ENCODE results near the gene WWOX. TPM values are rescaled to one million over a fixed set of nuclear protein-coding genes. Genes with fewer than 3 reads are reported as not detected.

The WWOX gene
- total and polyA plus RNA-seq, 4 experiments from 2014 or later: 10.4 to 23.1 (median 17.5) TPM

GRCh38 chr16:78407191-78407590 is 307.7 kb downstream of the WWOX start:
- Mint-ChIP-seq H3K27me3 (no peaks in the 10 kb centered on the region), H3K9me3 (peaks cover 0 to 25% (median 19%) of the 10 kb centered on the region in 8 donors), H3K27ac (no peak overlapping the region), H3K36me3 (peaks cover 6 to 27% of the 10 kb centered on the region in 2 donors), H3K4me3 (no peak overlapping the region), H3K4me1 (no peaks in the 10 kb centered on the region)
- intact Hi-C loops (cut with micrococcal nuclease): no loop called here
- Histone ChIP-seq H3K36me3 (ENCODE audit: insufficient read depth, low read length) (no peaks in the 10 kb centered on the region), H3K4me3 (ENCODE audit: low read length in 2 of 2) (no peak overlapping the region), H3K9me3 (ENCODE audit: control insufficient read depth in 1 of 2, low read length in 2 of 2) (no peaks in the 10 kb centered on the region), H3K27ac (ENCODE audit: low read depth, low read length) (no peak overlapping the region), H3K27me3 (ENCODE audit: insufficient read depth, low read length) (no peaks in the 10 kb centered on the region), H3K4me1 (ENCODE audit: insufficient read depth, low read length) (no peaks in the 10 kb centered on the region)
- DNase-seq: no peak
- POLR2A ChIA-PET (ENCODE audit: partially characterized antibody): no interaction called here
- CTCF ChIA-PET (ENCODE audit: partially characterized antibody): interaction anchor here (2.6 kb wide), 1 partner anchor 29 kb away, joined by 6 read pairs; no protein-coding TSS in a partner anchor

GRCh38 chr16:78413651-78414050 is 314.2 kb downstream of the WWOX start:
- POLR2A ChIA-PET (ENCODE audit: partially characterized antibody): no interaction called here
- H3K27me3 ChIP-seq (ENCODE audit: insufficient read depth, low read length): no peaks in the 10 kb centered on the region
- Mint-ChIP-seq H3K4me3 (no peak overlapping the region), H3K27ac (no peak overlapping the region), H3K9me3 (peaks cover 4 to 46% (median 32%) of the 10 kb centered on the region in 8 donors), H3K27me3 (no peaks in the 10 kb centered on the region), H3K4me1 (no peaks in the 10 kb centered on the region), H3K36me3 (peaks cover 5 to 27% of the 10 kb centered on the region in 2 donors)
- intact Hi-C loops (cut with micrococcal nuclease): no loop called here
- H3K4me1 ChIP-seq (ENCODE audit: insufficient read depth, low read length): no peaks in the 10 kb centered on the region
- no peak overlapping the region for H3K4me3 ChIP-seq (ENCODE audit: low read length in 2 of 2)
- no peaks in the 10 kb centered on the region for H3K36me3 ChIP-seq (ENCODE audit: insufficient read depth, low read length)
- H3K27ac ChIP-seq (ENCODE audit: low read depth, low read length): no peak overlapping the region
- no peak for DNase-seq
- CTCF ChIA-PET (ENCODE audit: partially characterized antibody): no interaction called here
- H3K9me3 ChIP-seq (ENCODE audit: control insufficient read depth in 1 of 2, low read length in 2 of 2): no peaks in the 10 kb centered on the region

- H3K36me3 Mint-ChIP-seq: peaks cover 2 to 20% of the 10 kb centered on the region in 2 donors
- intact Hi-C loops (cut with micrococcal nuclease): no loop called here
- no peaks in the 10 kb centered on the region for H3K4me1 ChIP-seq (ENCODE audit: insufficient read depth, low read length)
- no peaks in the 10 kb centered on the region for H3K9me3 ChIP-seq (ENCODE audit: control insufficient read depth in 1 of 2, low read length in 2 of 2)
- POLR2A ChIA-PET (ENCODE audit: partially characterized antibody): no interaction called here
- H3K27me3 Mint-ChIP-seq: no peaks in the 10 kb centered on the region
- H3K27ac Mint-ChIP-seq: no peak overlapping the region
- no peak overlapping the region for H3K4me3 Mint-ChIP-seq
- no peaks in the 10 kb centered on the region for H3K4me1 Mint-ChIP-seq
- no peak overlapping the region for H3K4me3 ChIP-seq (ENCODE audit: low read length in 2 of 2)
- DNase-seq: no peak
- H3K27ac ChIP-seq (ENCODE audit: low read depth, low read length): no peak overlapping the region
- CTCF ChIA-PET (ENCODE audit: partially characterized antibody): no interaction called here
- no peaks in the 10 kb centered on the region for H3K36me3 ChIP-seq (ENCODE audit: insufficient read depth, low read length)
- no peaks in the 10 kb centered on the region for H3K27me3 ChIP-seq (ENCODE audit: insufficient read depth, low read length)
- H3K9me3 Mint-ChIP-seq: peaks cover 4 to 39% (median 26%) of the 10 kb centered on the region in 8 donors
Observed at GRCh38 chr16:78415013-78415412, 315.6 kb downstream of the WWOX start.

- intact Hi-C loops (cut with micrococcal nuclease): no loop called here
- DNase-seq: no peak
- Histone ChIP-seq H3K4me3 (ENCODE audit: low read length in 2 of 2) (no peak overlapping the region), H3K4me1 (ENCODE audit: insufficient read depth, low read length) (no peaks in the 10 kb centered on the region), H3K27ac (ENCODE audit: low read depth, low read length) (no peak overlapping the region), H3K36me3 (ENCODE audit: insufficient read depth, low read length) (no peaks in the 10 kb centered on the region), H3K27me3 (ENCODE audit: insufficient read depth, low read length) (no peaks in the 10 kb centered on the region), H3K9me3 (ENCODE audit: control insufficient read depth in 1 of 2, low read length in 2 of 2) (no peaks in the 10 kb centered on the region)
- H3K4me3 Mint-ChIP-seq: no peak overlapping the region
- H3K27ac Mint-ChIP-seq: no peak overlapping the region
- ChIA-PET POLR2A (ENCODE audit: partially characterized antibody) (no interaction called here), CTCF (ENCODE audit: partially characterized antibody) (no interaction called here)
- H3K36me3 Mint-ChIP-seq: peaks cover 2 to 19% of the 10 kb centered on the region in 2 donors
- H3K27me3 Mint-ChIP-seq: no peaks in the 10 kb centered on the region
- peaks cover 4 to 34% (median 25%) of the 10 kb centered on the region in 8 donors for H3K9me3 Mint-ChIP-seq
- H3K4me1 Mint-ChIP-seq: no peaks in the 10 kb centered on the region
Observed at GRCh38 chr16:78415669-78416068, 316.2 kb downstream of the WWOX start.

GRCh38 chr16:78416400-78416799 is 316.9 kb downstream of the WWOX start:
- Mint-ChIP-seq H3K4me3 (no peak overlapping the region), H3K27me3 (no peaks in the 10 kb centered on the region), H3K4me1 (no peaks in the 10 kb centered on the region), H3K27ac (no peak overlapping the region), H3K36me3 (peaks cover 2 to 19% of the 10 kb centered on the region in 2 donors), H3K9me3 (peaks cover 4 to 29% (median 21%) of the 10 kb centered on the region in 8 donors)
- ChIA-PET POLR2A (ENCODE audit: partially characterized antibody) (no interaction called here), CTCF (ENCODE audit: partially characterized antibody) (no interaction called here)
- Histone ChIP-seq H3K9me3 (ENCODE audit: control insufficient read depth in 1 of 2, low read length in 2 of 2) (no peaks in the 10 kb centered on the region), H3K4me3 (ENCODE audit: low read length in 2 of 2) (no peak overlapping the region), H3K4me1 (ENCODE audit: insufficient read depth, low read length) (no peaks in the 10 kb centered on the region), H3K27ac (ENCODE audit: low read depth, low read length) (no peak overlapping the region), H3K36me3 (ENCODE audit: insufficient read depth, low read length) (no peaks in the 10 kb centered on the region), H3K27me3 (ENCODE audit: insufficient read depth, low read length) (no peaks in the 10 kb centered on the region)
- no peak for DNase-seq
- intact Hi-C loops (cut with micrococcal nuclease): no loop called here

- Histone ChIP-seq H3K27me3 (ENCODE audit: insufficient read depth, low read length) (no peaks in the 10 kb centered on the region), H3K36me3 (ENCODE audit: insufficient read depth, low read length) (no peaks in the 10 kb centered on the region), H3K9me3 (ENCODE audit: control insufficient read depth in 1 of 2, low read length in 2 of 2) (no peaks in the 10 kb centered on the region), H3K4me3 (ENCODE audit: low read length in 2 of 2) (no peak overlapping the region), H3K4me1 (ENCODE audit: insufficient read depth, low read length) (no peaks in the 10 kb centered on the region), H3K27ac (ENCODE audit: low read depth, low read length) (no peak overlapping the region)
- Mint-ChIP-seq H3K4me1 (no peaks in the 10 kb centered on the region), H3K36me3 (peaks cover 4 to 14% of the 10 kb centered on the region in 2 donors), H3K4me3 (no peak overlapping the region), H3K9me3 (no peaks in the 10 kb centered on the region), H3K27ac (no peak overlapping the region), H3K27me3 (no peaks in the 10 kb centered on the region)
- ChIA-PET POLR2A (ENCODE audit: partially characterized antibody) (no interaction called here), CTCF (ENCODE audit: partially characterized antibody) (no interaction called here)
- DNase-seq: no peak
- intact Hi-C loops (cut with micrococcal nuclease): no loop called here
Observed at GRCh38 chr16:78421181-78421708, 321.8 kb downstream of the WWOX start.

GRCh38 chr16:78425281-78425680 is 325.8 kb downstream of the WWOX start:
- no peak overlapping the region for H3K27ac ChIP-seq (ENCODE audit: low read depth, low read length)
- ChIA-PET POLR2A (ENCODE audit: partially characterized antibody) (no interaction called here), CTCF (ENCODE audit: partially characterized antibody) (interaction anchor here (3.7 kb wide), 1 partner anchor 11 kb away, joined by 18 read pairs; no protein-coding TSS in a partner anchor)
- H3K4me1 ChIP-seq (ENCODE audit: insufficient read depth, low read length): no peaks in the 10 kb centered on the region
- Mint-ChIP-seq H3K9me3 (peaks cover 0 to 2% (median 0%) of the 10 kb centered on the region in 8 donors), H3K36me3 (peaks cover 11 to 36% of the 10 kb centered on the region in 2 donors), H3K4me1 (peaks cover 0 to 5% (median 2%) of the 10 kb centered on the region in 4 donors), H3K27ac (no peak overlapping the region), H3K4me3 (no peak overlapping the region), H3K27me3 (no peaks in the 10 kb centered on the region)
- no peak for DNase-seq
- H3K4me3 ChIP-seq (ENCODE audit: low read length in 2 of 2): no peak overlapping the region
- H3K36me3 ChIP-seq (ENCODE audit: insufficient read depth, low read length): no peaks in the 10 kb centered on the region
- H3K9me3 ChIP-seq (ENCODE audit: control insufficient read depth in 1 of 2, low read length in 2 of 2): no peaks in the 10 kb centered on the region
- intact Hi-C loops (cut with micrococcal nuclease): no loop called here
- H3K27me3 ChIP-seq (ENCODE audit: insufficient read depth, low read length): no peaks in the 10 kb centered on the region
